AG04450 (cell line): ENCODE results near the gene CNGB1. TPM values are rescaled to one million over a fixed set of nuclear protein-coding genes. Genes with fewer than 3 reads are reported as not detected.
"Not testable (repeated sequence)": the region's sequence is repeated elsewhere in the genome, so short reads cannot be mapped to it uniquely, and the experiment has no call there.

ENCODE experiments used
- CTCF ChIA-PET: fragments of 300-600, 350-600 bp; formaldehyde crosslinking; extraction: SDS; loops from one replicate; lab custom pipeline; 2022; ENCODE audit warnings: antibody characterized with exemption, inconsistent platforms; lab: Charles Lee
- POLR2A ChIA-PET: fragments of 350-600 bp; formaldehyde crosslinking; extraction: SDS; loops from one replicate; lab custom pipeline; 2021; ENCODE audit warnings: antibody characterized with exemption, inconsistent platforms; lab: Yijun Ruan, JAX
- DNase-seq: peaks from one replicate; pipeline ENCODE4 v3.0.0-alpha.2; 2011; ENCODE audit warnings: low read depth, low spot score
- H3K27ac ChIP-seq: one replicate; pipeline ENCODE4 v1.5.1; 2012; ENCODE audit warnings: low read depth, low read length, control low read depth
- H3K27me3 ChIP-seq: one replicate; pipeline ENCODE4 v1.6.0; 2012; ENCODE audit warnings: low read length; ENCODE audit not compliant: control insufficient read depth, insufficient read depth
- H3K4me3 ChIP-seq: 2 replicates; pipeline ENCODE4 v1.5.1; 2011; ENCODE audit warnings: mild to moderate bottlenecking, low read depth, low read length, control low read depth
- H3K9me3 ChIP-seq: 2 replicates; pipeline ENCODE4 v1.5.1; 2012; ENCODE audit warnings: low read length; ENCODE audit not compliant: control insufficient read depth, insufficient read depth
- polyA plus RNA-seq: library from polyadenylated mRNA; depleted of rRNA; stranded (reverse); fragments of >200 nt; gene quantifications from 2 replicates; pipeline ENCODE4 v1.2.3, GENCODE V29; 2011; rRNA removed
- TF ChIP-seq, protein P1 (sequence below): IDR thresholded peaks from 2 replicates; pipeline ENCODE4 v1.5.1; 2011; ENCODE audit warnings: low read depth, low read length, control low read depth, inconsistent platforms

Gene CNGB1
- polyA plus RNA-seq, 1 experiment: not detected

- no peaks in the 10 kb centered on the region for H3K9me3 ChIP-seq
- H3K27me3 ChIP-seq: peaks cover 7% of the 10 kb centered on the region
- no peak for DNase-seq
- CTCF ChIA-PET: no interaction called here
- POLR2A ChIA-PET: no interaction called here
- H3K27ac ChIP-seq: no peak overlapping the region
- TF ChIP-seq, protein P1, sequence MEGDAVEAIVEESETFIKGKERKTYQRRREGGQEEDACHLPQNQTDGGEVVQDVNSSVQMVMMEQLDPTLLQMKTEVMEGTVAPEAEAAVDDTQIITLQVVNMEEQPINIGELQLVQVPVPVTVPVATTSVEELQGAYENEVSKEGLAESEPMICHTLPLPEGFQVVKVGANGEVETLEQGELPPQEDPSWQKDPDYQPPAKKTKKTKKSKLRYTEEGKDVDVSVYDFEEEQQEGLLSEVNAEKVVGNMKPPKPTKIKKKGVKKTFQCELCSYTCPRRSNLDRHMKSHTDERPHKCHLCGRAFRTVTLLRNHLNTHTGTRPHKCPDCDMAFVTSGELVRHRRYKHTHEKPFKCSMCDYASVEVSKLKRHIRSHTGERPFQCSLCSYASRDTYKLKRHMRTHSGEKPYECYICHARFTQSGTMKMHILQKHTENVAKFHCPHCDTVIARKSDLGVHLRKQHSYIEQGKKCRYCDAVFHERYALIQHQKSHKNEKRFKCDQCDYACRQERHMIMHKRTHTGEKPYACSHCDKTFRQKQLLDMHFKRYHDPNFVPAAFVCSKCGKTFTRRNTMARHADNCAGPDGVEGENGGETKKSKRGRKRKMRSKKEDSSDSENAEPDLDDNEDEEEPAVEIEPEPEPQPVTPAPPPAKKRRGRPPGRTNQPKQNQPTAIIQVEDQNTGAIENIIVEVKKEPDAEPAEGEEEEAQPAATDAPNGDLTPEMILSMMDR: no peak
- no peak overlapping the region for H3K4me3 ChIP-seq
These were observed 130.1 kb downstream of the CNGB1 start for GRCh38 chr16:57840833-57841232.

- TF ChIP-seq, protein P1: no peak
- Histone ChIP-seq H3K27me3 (no peaks in the 10 kb centered on the region), H3K4me3 (no peak overlapping the region), H3K27ac (no peak overlapping the region), H3K9me3 (no peaks in the 10 kb centered on the region)
- ChIA-PET POLR2A (no interaction called here), CTCF (interaction anchor here (0.6 to 1.4 kb wide), 2 partner anchors 25 to 37 kb away, joined by 3 read pairs; no protein-coding TSS in a partner anchor)
- DNase-seq: no peak
These were observed 132.8 kb downstream of the CNGB1 start for GRCh38 chr16:57838161-57838560.

- ChIA-PET CTCF (interaction anchor here (1.4 kb wide), 1 partner anchor 26 kb away, joined by 3 read pairs; no protein-coding TSS in a partner anchor), POLR2A (no interaction called here)
- TF ChIP-seq, protein P1: no peak
- Histone ChIP-seq H3K9me3 (no peaks in the 10 kb centered on the region), H3K27me3 (no peaks in the 10 kb centered on the region), H3K4me3 (no peak overlapping the region), H3K27ac (no peak overlapping the region)
- DNase-seq: no peak
These were observed 133.4 kb downstream of the CNGB1 start for GRCh38 chr16:57837305-57838125.

DNA sequence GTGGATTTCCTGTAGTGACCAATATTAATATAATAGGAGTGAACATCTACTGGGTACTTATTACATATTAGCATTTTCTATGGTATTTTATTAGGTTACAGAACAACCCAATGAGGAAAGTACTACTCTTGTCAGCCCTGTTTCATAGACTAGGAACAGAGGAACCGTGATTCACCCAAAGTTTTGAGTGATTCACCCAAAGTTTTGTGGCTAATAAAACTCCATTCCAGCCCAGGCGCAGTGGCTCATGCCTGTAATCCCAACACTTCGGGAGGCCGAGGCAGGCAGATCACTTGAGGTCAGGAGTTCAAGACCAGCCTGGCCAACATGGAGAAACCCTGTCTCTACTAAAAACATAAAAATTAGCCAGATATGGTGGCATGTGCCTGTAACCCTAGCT, 135.5 kb downstream of the CNGB1 start:
- H3K9me3 ChIP-seq, H3K27me3 ChIP-seq, H3K27ac ChIP-seq, H3K4me3 ChIP-seq, DNase-seq: not testable (repeated sequence)
- CTCF ChIA-PET: interaction anchor here (2.2 kb wide), 1 partner anchor 28 kb away, joined by 6 read pairs; no protein-coding TSS in a partner anchor
- POLR2A ChIA-PET: interaction anchor here (0.6 kb wide), 1 partner anchor 138 kb away, joined by 3 read pairs; no protein-coding TSS in a partner anchor

DNA sequence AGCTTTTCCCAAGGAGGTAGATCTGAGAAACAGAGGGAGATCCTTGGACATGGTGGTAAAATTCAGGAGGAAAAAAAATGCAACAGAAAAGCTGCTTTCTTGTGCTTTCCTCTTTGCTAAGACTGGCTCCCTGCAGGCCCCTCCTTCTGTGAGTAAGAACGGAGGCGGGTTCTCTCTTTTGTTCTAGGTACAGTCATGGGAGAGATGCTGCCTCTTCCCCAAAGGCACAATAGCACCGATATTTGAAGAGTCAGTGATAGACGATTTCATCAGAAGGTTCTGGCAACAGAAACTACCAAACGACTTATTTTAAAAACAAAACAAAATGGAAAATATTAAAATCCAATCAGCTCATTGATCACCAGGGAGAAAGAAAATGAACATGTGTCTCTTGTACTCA, 136.0 kb downstream of the CNGB1 start:
- no peak for DNase-seq
- ChIA-PET POLR2A (interaction anchor here (0.6 kb wide), 1 partner anchor 139 kb away, joined by 3 read pairs; no protein-coding TSS in a partner anchor), CTCF (interaction anchor here (2.2 kb wide), 1 partner anchor 29 kb away, joined by 6 read pairs; no protein-coding TSS in a partner anchor)
- Histone ChIP-seq H3K4me3 (no peak overlapping the region), H3K27me3 (peaks cover 4% of the 10 kb centered on the region), H3K9me3 (no peaks in the 10 kb centered on the region), H3K27ac (no peak overlapping the region)
- TF ChIP-seq, protein P1: no peak

Other genes with a start within 250 kb of the CNGB1 start
- gene KATNB1, start 235.4 kb downstream of the CNGB1 start, polyA plus RNA-seq: 10.7 and 15.1 TPM in 2 replicates
- 24.4 and 31.2 TPM in 2 replicates for gene KIFC3, start 168.6 kb downstream of the CNGB1 start, polyA plus RNA-seq
- 4.7 and 5.8 TPM in 2 replicates for gene ZNF319, start 29.5 kb upstream of the CNGB1 start, polyA plus RNA-seq
- gene USB1, start 30.3 kb upstream of the CNGB1 start, polyA plus RNA-seq: 48.7 and 57.9 TPM in 2 replicates
- gene MMP15, start 54.6 kb upstream of the CNGB1 start, polyA plus RNA-seq: 0.60 and 0.88 TPM in 2 replicates
- 35.7 and 36.3 TPM in 2 replicates for gene CFAP20, start 158.3 kb upstream of the CNGB1 start, polyA plus RNA-seq
- 43.8 and 48.8 TPM in 2 replicates for gene CSNK2A2, start 227.0 kb upstream of the CNGB1 start, polyA plus RNA-seq